Measurements from ENCODE around the gene RAB29. TPM values are rescaled to one million over a fixed set of nuclear protein-coding genes. Genes with fewer than 3 reads are reported as not detected.

Gene RAB29
- total RNA-seq, 2 donors from 2014 or later: 109 to 217 TPM

- H3K27me3 Mint-ChIP-seq: no peaks in the 10 kb centered on the region
- no peak overlapping the region for H3K4me3 Mint-ChIP-seq
- peaks cover 24 to 40% of the 10 kb centered on the region in 2 donors for H3K4me1 Mint-ChIP-seq (ENCODE audit: low read depth in 2 of 2)
- no peak for DNase-seq (ENCODE audit: low spot score)
- ATAC-seq: no peak
- peak overlapping the region; percentile 10 to 50 for H3K27ac Mint-ChIP-seq
- H3K9me3 Mint-ChIP-seq: no peaks in the 10 kb centered on the region
- peaks cover 17% of the 10 kb centered on the region for H3K36me3 Mint-ChIP-seq
These were observed 12.1 kb upstream of the RAB29 start for GRCh38 chr1:205787287-205787916.

GRCh38 chr1:205786601-205787000 is 11.3 kb upstream of the RAB29 start:
- H3K36me3 Mint-ChIP-seq: peaks cover 17% of the 10 kb centered on the region
- DNase-seq (ENCODE audit: low spot score) (no peak), ATAC-seq (no peak)
- H3K4me1 Mint-ChIP-seq (ENCODE audit: low read depth in 2 of 2): peaks cover 26 to 38% of the 10 kb centered on the region in 2 donors
- no peaks in the 10 kb centered on the region for H3K27me3 Mint-ChIP-seq
- no peak overlapping the region for H3K27ac Mint-ChIP-seq
- H3K9me3 Mint-ChIP-seq: no peaks in the 10 kb centered on the region
- no peak overlapping the region for H3K4me3 Mint-ChIP-seq

- no peaks in the 10 kb centered on the region for H3K27me3 Mint-ChIP-seq
- peaks cover 11% of the 10 kb centered on the region for H3K36me3 Mint-ChIP-seq
- H3K9me3 Mint-ChIP-seq: no peaks in the 10 kb centered on the region
- H3K4me3 Mint-ChIP-seq: no peak overlapping the region
- DNase-seq (ENCODE audit: low spot score) (no peak), ATAC-seq (no peak)
- H3K27ac Mint-ChIP-seq: peak overlapping the region in 1 of 2 donors; percentile 56
- peaks cover 23 to 43% of the 10 kb centered on the region in 2 donors for H3K4me1 Mint-ChIP-seq (ENCODE audit: low read depth in 2 of 2)
These were observed 10.2 kb upstream of the RAB29 start for GRCh38 chr1:205785446-205785845.

GRCh38 chr1:205783904-205784303 is 8.6 kb upstream of the RAB29 start:
- Mint-ChIP-seq H3K9me3 (no peaks in the 10 kb centered on the region), H3K4me1 (ENCODE audit: low read depth in 2 of 2) (peaks cover 26 to 37% of the 10 kb centered on the region in 2 donors), H3K27ac (peak overlapping the region in 1 of 2 donors; percentile 56), H3K27me3 (no peaks in the 10 kb centered on the region), H3K4me3 (no peak overlapping the region), H3K36me3 (peaks cover 3% of the 10 kb centered on the region)
- no peak for ATAC-seq
- DNase-seq (ENCODE audit: low spot score): no peak

- peak overlapping the region; percentile 57 to 86 for H3K27ac Mint-ChIP-seq
- no peak overlapping the region for H3K4me3 Mint-ChIP-seq
- peaks cover 31 to 42% of the 10 kb centered on the region in 2 donors for H3K4me1 Mint-ChIP-seq (ENCODE audit: low read depth in 2 of 2)
- DNase-seq (ENCODE audit: low spot score) (no peak), ATAC-seq (no peak)
- no peaks in the 10 kb centered on the region for H3K9me3 Mint-ChIP-seq
- peaks cover 6% of the 10 kb centered on the region for H3K36me3 Mint-ChIP-seq
- no peaks in the 10 kb centered on the region for H3K27me3 Mint-ChIP-seq
These were observed 8.1 kb upstream of the RAB29 start for GRCh38 chr1:205783433-205783795.

- ATAC-seq: peak; percentile 68 to 88
- Mint-ChIP-seq H3K36me3 (peaks cover 6% of the 10 kb centered on the region), H3K4me3 (peak overlapping the region; percentile 53)
These were observed 7.5 kb upstream of the RAB29 start for GRCh38 chr1:205782627-205783432.

GRCh38 chr1:205780335-205780734 is 5.1 kb upstream of the RAB29 start:
- peak overlapping the region in 1 of 2 donors; percentile 86 for H3K27ac Mint-ChIP-seq
- H3K27me3 Mint-ChIP-seq: no peaks in the 10 kb centered on the region
- no peaks in the 10 kb centered on the region for H3K9me3 Mint-ChIP-seq
- H3K4me3 Mint-ChIP-seq: no peak overlapping the region
- ATAC-seq: no peak
- peaks cover 54 to 61% of the 10 kb centered on the region in 2 donors for H3K4me1 Mint-ChIP-seq (ENCODE audit: low read depth in 2 of 2)
- no peak for DNase-seq (ENCODE audit: low spot score)
- H3K36me3 Mint-ChIP-seq: peaks cover 6% of the 10 kb centered on the region

More at GRCh38 chr1:205782627-205783432, 7.5 kb upstream of the RAB29 start:
- DNase-seq (ENCODE audit: low spot score): no peak
- Mint-ChIP-seq H3K27ac (peak overlapping the region; percentile 57 to 86), H3K27me3 (no peaks in the 10 kb centered on the region), H3K4me1 (ENCODE audit: low read depth in 2 of 2) (peaks cover 36 to 45% of the 10 kb centered on the region in 2 donors), H3K9me3 (no peaks in the 10 kb centered on the region)

GRCh38 chr1:205777994-205778393 is 2.7 kb upstream of the RAB29 start:
- Mint-ChIP-seq H3K4me1 (ENCODE audit: low read depth in 2 of 2) (peaks cover 58 to 68% of the 10 kb centered on the region in 2 donors), H3K4me3 (peak overlapping the region; percentile 54), H3K27ac (peak overlapping the region; percentile 97), H3K36me3 (peaks cover 21% of the 10 kb centered on the region), H3K27me3 (no peaks in the 10 kb centered on the region), H3K9me3 (no peaks in the 10 kb centered on the region)
- DNase-seq (ENCODE audit: low spot score): no peak
- ATAC-seq: no peak

GRCh38 chr1:205775717-205776056 is 405 bp upstream of the RAB29 start:
- peaks cover 62 to 75% of the 10 kb centered on the region in 2 donors for H3K4me1 Mint-ChIP-seq (ENCODE audit: low read depth in 2 of 2)
- peaks cover 34% of the 10 kb centered on the region for H3K36me3 Mint-ChIP-seq
- peak overlapping the region; percentile 97 for H3K27ac Mint-ChIP-seq
- peak overlapping the region; percentile 94 for H3K4me3 Mint-ChIP-seq
- ATAC-seq (no peak), DNase-seq (ENCODE audit: low spot score) (no peak)
- H3K9me3 Mint-ChIP-seq: no peaks in the 10 kb centered on the region
- no peaks in the 10 kb centered on the region for H3K27me3 Mint-ChIP-seq

GRCh38 chr1:205774198-205775014 is 876 bp downstream of the RAB29 start:
- H3K36me3 Mint-ChIP-seq: peaks cover 44% of the 10 kb centered on the region

GRCh38 chr1:205772607-205773032 is 2.7 kb downstream of the RAB29 start:
- H3K36me3 Mint-ChIP-seq: peaks cover 43% of the 10 kb centered on the region
- H3K4me1 Mint-ChIP-seq (ENCODE audit: low read depth in 2 of 2): peaks cover 67 to 82% of the 10 kb centered on the region in 2 donors
- H3K4me3 Mint-ChIP-seq: peak overlapping the region; percentile 94
- no peaks in the 10 kb centered on the region for H3K9me3 Mint-ChIP-seq
- peak; percentile 59 to 62 for ATAC-seq
- no peaks in the 10 kb centered on the region for H3K27me3 Mint-ChIP-seq
- DNase-seq (ENCODE audit: low spot score): peak; percentile 73
- H3K27ac Mint-ChIP-seq: peak overlapping the region; percentile 97

More at GRCh38 chr1:205774198-205775014, 876 bp downstream of the RAB29 start:
- DNase-seq (ENCODE audit: low spot score): peak; percentile 85
- Mint-ChIP-seq H3K27me3 (no peaks in the 10 kb centered on the region), H3K4me1 (ENCODE audit: low read depth in 2 of 2) (peaks cover 69 to 84% of the 10 kb centered on the region in 2 donors), H3K4me3 (peak overlapping the region; percentile 94), H3K27ac (peak overlapping the region; percentile 97), H3K9me3 (no peaks in the 10 kb centered on the region)
- peak; percentile 43 for ATAC-seq

GRCh38 chr1:205770618-205771017 is 4.7 kb downstream of the RAB29 start:
- peaks cover 55% of the 10 kb centered on the region for H3K36me3 Mint-ChIP-seq
- H3K27ac Mint-ChIP-seq: peak overlapping the region; percentile 97
- no peaks in the 10 kb centered on the region for H3K27me3 Mint-ChIP-seq
- ATAC-seq (no peak), DNase-seq (ENCODE audit: low spot score) (no peak)
- H3K4me3 Mint-ChIP-seq: peak overlapping the region; percentile 94
- H3K4me1 Mint-ChIP-seq (ENCODE audit: low read depth in 2 of 2): peaks cover 63 to 78% of the 10 kb centered on the region in 2 donors
- H3K9me3 Mint-ChIP-seq: no peaks in the 10 kb centered on the region

GRCh38 chr1:205769641-205770365 is 5.5 kb downstream of the RAB29 start:
- Mint-ChIP-seq H3K36me3 (peaks cover 55% of the 10 kb centered on the region), H3K27me3 (no peaks in the 10 kb centered on the region), H3K27ac (peak overlapping the region; percentile 97), H3K9me3 (no peaks in the 10 kb centered on the region), H3K4me3 (peak overlapping the region; percentile 94), H3K4me1 (ENCODE audit: low read depth in 2 of 2) (peaks cover 58 to 73% of the 10 kb centered on the region in 2 donors)
- DNase-seq (ENCODE audit: low spot score): no peak
- ATAC-seq: no peak

All from natural killer cell treated with Interleukin-12 subunit alpha and Interleukin-12 subunit beta and Interleukin-15 and Interleukin-18, amount 100 ng/mL, for 72 hours (primary cell).